Dermis blood vessel endothelial cell (primary cell): ENCODE results near the gene RNF6. TPM values are rescaled to one million over a fixed set of nuclear protein-coding genes. Genes with fewer than 3 reads are reported as not detected.

Source experiments
- DNase-seq: peaks from one replicate; pipeline ENCODE4 v3.0.0; 2010
- total RNA-seq: library from RNA; depleted of rRNA; stranded (reverse); fragments of >200 nt; gene quantifications from 2 replicates; pipeline ENCODE4 v1.2.3, GENCODE V29; 2014

The RNF6 gene
- total RNA-seq, 1 donor from 2014 or later = 54.3 TPM

GRCh38 chr13:26225896-26226617 is 3.9 kb upstream of the RNF6 start:
- DNase-seq = no peak

DNA sequence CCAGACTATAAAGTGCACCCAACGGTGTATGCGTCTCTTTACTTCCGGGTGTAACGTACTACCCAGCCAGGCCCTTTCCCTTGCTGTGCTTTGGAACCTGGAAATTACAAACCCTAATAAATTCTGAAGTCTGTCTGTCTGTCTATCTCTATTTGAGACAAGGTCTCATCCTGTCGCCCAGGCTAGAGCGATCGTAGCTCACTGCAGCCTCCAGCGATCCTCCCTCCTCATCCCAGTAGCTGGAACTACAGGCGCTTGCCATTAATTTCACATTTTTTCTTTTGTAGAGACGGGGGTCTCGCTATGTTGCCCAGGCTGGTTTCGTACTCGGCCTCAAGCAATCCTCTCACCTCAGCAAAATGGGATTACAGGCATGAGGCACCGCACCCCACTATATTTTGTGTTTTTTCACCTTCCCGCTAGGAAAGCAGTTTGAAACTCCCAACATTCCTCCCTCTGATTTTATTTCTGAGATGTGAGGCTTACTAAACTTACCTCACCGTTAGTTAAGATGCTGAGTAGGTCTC is 469 bp upstream of the RNF6 start:
- no peak for DNase-seq

DNA sequence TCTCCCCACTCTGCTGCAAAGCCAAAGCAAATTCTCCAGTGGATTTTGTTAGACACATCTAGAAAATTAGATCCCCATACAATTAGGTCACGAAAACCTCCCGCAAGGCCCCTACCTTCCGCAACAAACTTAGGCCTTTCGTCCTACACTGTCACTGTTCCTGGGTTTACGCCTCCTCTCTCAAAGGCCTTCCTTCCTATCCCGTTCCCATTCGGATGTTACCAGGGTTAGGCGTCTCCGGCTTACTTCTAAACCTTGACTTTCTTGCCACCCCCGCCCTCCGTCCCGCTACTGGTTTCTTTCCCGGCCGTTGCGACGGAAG is 754 bp downstream of the RNF6 start:
- no peak for DNase-seq

GRCh38 chr13:26220575-26220974 is 1.5 kb downstream of the RNF6 start:
- DNase-seq = peak; percentile 52

DNA sequence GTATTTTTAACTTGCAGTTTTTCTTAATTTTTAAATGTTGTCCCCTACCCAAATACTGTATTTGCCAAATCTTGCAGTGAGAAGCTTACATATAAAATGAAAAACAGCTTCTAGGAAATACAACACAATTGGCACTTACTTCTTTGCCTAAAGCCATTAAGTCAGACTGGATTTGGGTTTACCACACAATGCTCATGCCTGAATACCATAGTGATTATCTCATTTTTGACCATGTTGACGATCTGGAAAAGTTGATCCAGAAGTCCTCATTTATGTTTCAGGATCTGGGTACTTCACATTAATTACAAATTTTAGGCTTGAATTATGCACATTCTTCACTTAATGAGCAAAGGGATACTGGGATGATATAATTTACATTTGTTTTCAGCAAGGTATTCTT is 2.4 kb downstream of the RNF6 start:
- DNase-seq = no peak

DNA sequence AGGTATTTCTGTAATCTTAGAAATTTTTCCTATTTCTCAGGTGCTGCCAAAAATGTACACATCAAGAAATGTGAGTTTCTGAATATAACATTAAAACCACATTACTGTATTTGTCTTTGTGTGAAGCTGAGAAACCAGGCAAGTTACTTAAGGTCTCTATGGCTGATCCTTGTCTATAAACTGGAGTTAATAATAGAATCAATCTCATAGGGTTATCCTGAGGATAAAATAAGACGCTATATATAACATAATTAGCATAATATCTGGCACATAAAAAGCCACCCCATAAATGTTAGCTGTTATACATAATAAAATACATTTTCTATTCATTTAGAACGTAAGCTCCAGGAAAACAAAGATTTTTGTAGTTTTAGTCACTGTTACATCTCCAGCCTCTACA is 6.1 kb downstream of the RNF6 start:
- no peak for DNase-seq

- DNase-seq = no peak
Observed at GRCh38 chr13:26213982-26214381, 8.1 kb downstream of the RNF6 start.

DNA sequence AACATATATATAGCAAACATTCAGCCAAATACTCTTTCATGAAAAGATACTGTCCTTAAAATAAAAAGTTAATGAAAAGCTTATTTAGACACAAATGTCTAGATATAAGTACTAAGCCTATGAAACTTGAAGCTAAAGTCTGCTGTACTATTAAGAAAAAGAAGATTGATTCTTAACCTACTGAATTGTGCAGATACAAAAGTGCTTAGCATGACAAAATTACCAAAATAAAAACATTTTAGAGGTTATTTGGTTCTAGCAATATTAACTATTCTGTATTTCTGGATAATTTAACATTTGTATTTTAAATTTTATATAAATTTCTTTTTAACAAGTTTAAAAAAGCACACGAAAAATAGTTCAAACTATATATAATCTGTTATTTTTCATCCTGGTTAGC is 8.8 kb downstream of the RNF6 start:
- DNase-seq = no peak

- DNase-seq = no peak
Observed at GRCh38 chr13:26208287-26208686, 13.8 kb downstream of the RNF6 start.

DNA sequence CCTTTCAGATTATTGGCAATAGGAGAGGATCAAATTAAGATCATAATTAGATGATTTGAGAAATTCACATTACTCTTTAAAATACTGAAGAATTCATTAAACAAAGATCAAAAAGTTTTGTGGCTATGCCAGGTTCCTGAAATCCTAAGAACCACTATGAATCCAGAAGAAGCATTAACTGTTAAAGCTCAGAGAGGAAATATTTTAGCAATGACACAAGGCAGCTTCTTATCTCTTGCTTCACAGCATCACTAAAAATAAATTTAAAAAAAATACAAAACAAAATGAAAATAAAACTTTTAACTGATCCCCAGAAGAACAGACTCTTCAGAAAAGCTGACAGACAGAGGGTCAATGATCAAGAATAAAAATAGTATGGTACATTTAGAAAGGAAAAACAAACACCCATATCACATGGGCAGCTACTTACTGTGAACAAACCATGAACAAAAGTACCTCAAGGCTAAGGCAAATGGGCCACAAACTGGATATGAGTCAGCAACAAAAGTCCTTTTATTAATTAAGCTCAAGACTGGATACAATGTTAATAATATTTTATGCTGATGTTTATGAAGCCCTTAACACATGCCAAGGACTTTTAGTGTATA is 19.6 kb downstream of the RNF6 start:
- DNase-seq = no peak

DNA sequence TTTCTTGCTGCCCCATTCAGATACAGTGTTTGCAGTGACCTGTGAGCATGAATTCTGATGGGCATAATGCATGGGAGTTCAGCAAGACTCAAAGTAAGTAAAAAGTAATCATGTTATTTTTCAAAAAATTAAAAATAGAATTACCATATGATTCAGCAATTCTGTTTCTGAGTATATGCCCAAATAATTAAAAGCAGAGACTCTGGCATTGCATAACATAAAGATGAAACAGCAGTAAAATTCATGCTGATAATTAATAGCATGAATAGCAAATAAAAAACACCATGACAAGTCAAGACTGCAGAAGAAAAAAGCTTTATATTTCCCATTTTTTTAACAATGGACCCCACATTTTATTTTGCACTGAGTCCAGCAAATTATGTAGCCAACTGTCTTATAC is 21.3 kb downstream of the RNF6 start:
- no peak for DNase-seq

DNA sequence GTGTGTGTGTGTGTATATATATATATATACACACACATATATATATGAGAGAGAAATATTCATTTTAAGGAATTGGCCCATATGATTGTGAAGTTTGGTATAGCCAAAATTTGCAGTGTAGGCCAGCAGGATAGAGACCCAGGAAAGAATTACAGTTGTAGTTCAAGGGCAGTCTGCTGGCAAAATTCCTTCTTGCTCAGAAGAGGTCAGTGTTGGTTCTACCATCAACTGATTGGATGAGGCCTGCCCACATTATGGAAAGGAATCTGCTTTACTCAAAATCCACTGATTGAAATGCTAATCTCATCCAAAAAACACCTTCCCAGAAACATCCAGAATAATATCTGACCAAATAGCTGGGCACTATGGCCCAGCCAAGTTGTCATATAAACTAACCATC is 24.0 kb downstream of the RNF6 start:
- no peak for DNase-seq

GRCh38 chr13:26197298-26197697 is 24.8 kb downstream of the RNF6 start:
- no peak for DNase-seq

DNA sequence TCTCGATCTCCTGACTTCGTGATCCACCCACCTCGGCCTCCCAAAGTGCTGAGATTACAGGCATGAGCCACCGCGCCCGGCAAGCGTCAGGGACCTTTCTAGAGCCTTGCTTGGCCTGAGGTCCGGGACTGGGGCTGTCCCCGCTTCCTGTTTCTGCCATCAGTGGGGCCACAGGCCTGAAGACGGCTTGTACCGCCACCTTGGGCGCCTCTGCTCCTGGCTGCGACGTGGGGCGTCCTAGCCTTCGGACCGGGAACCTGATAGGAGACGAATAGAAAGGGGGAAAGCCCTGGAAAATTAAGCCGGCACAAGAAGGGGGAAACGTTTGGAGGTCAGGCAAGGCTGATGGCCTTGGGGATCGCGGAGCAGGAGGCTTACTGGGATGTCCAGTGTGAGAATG is 35.1 kb downstream of the RNF6 start:
- DNase-seq = peak; percentile 9

DNA sequence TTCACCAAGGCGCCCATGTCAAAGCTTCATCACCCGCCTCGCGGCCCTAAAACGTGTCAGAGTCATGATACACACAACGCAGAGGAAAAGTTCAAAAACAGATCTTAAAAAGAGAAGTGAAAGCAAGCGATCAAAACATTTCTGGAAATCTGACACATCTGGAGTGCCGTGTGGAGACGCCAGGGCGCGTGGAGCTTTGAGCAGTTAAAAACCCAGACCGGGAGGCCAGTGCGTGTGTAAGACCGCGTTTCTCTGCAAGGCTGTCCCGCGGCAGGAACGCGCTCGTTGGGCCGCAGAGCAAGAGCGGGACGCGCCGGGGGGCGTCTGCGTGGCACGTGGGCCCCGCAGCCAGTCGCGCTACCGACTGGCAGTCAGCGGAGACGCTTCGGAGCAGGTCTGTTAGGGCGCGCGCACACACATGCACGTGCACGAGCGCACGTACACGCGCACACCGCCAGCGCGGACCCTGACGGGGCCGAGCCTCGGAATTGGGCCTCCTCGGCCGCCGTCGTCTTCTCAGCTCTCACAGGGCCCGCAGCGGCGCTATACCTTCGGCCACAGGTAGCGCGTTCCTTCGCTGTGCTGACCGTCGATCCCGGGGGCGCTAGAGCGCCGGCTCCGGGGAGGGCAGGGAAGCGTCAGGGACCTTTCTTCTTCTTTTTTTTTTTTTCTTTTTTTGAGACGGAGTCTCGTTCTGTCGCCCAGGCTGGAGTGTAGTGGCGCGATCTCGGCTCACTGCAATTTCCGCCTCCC is 35.8 kb downstream of the RNF6 start:
- peak; percentile 96 for DNase-seq

GRCh38 chr13:26185720-26186117 is 36.4 kb downstream of the RNF6 start:
- DNase-seq = no peak

GRCh38 chr13:26184791-26185250 is 37.3 kb downstream of the RNF6 start:
- DNase-seq = peak; percentile 86

GRCh38 chr13:26183416-26183815 is 38.7 kb downstream of the RNF6 start:
- no peak for DNase-seq

GRCh38 chr13:26179344-26179743 is 42.8 kb downstream of the RNF6 start:
- DNase-seq = no peak

DNA sequence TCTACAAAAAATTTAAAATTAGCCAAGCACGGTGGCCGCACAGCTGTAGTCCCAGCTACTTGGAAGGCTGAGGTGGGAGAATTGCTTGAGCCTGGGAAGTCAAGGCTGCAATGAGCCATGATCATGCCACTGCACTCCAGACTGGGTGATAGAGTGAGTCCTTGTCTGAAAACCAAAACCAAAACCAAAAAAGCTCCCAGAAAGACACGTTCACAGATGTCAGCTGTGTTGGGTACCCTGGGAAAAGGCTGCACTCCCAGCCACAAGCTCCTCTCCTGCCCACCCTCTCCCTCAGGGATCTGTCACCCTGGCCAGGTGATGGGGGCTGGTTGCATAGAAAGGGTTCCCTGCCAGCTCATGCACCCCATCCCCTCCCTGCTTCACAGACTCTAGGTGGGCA is 53.3 kb downstream of the RNF6 start:
- no peak for DNase-seq

- no peak for DNase-seq
Observed at GRCh38 chr13:26168237-26168814, 53.8 kb downstream of the RNF6 start.

DNA sequence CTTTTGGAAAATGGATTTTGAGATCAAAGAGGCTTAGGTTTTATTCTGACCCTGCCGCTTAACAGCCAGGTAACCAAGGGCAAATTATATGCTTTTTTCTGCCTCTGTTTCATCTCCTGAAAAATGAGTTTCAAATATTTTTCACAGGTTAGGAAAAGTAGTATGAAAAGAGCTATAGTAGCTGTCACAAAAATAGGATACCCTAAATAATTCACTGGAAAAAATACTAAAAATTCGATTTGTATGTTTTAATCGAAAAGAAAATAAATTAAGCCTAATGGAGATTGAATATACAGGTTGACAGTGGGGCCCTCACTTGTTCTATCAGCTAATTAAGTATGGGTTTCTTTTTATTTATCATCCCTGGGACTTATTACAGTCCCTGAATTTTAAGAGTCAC is 58.3 kb downstream of the RNF6 start:
- DNase-seq = no peak
